GM03348 (cell line): ENCODE measurements around the gene ANO4.
"Not testable (repeated sequence)": the region's sequence is repeated elsewhere in the genome, so short reads cannot be mapped to it uniquely, and the experiment has no call there.

Source experiments
- DNase-seq: peaks from one replicate; pipeline ENCODE4 v3.0.0; 2012; ENCODE audit warnings: low spot score

Gene ANO4

GRCh38 chr12:100875156-100875555 lies 80.6 kb downstream of the ANO4 start:
- no peak for DNase-seq

DNA sequence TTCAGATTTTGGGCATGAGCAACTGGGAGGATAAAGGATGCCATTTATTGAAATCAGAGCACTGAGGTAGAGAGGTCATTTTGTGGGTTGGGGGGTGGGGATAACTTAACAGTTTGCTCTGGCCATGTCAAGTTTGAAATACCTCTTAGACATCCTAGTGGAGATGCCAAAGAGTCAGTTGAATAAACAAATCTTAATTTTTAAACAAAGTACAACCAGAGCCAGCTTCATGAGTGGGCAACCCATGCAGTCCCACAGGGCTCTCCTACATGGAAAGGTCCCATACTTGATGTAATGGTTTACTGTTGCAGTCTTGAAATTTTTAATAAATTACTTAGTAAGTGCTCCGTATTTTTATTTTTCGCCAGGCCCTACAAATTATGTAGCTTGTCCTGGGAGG lies 81.2 kb downstream of the ANO4 start:
- no peak for DNase-seq

DNA sequence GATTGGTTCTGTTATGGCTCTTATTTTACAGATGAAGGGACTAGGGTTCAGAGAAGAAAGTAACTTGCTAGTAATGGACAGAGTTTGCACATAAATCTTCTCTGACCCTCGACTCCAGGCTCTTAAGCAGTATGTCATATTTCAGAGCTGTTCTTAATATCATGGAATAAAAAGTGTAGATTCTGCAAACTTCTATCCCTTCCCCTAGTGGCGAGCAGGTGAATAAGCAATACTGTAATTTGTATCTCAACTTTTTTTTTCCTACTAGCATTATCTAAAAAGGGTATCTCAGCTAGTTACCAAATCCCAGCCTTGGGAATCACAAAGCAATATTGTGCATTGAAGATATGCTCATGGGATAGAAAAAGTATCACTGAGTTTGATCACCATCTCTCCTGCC lies 83.2 kb downstream of the ANO4 start:
- no peak for DNase-seq

DNA sequence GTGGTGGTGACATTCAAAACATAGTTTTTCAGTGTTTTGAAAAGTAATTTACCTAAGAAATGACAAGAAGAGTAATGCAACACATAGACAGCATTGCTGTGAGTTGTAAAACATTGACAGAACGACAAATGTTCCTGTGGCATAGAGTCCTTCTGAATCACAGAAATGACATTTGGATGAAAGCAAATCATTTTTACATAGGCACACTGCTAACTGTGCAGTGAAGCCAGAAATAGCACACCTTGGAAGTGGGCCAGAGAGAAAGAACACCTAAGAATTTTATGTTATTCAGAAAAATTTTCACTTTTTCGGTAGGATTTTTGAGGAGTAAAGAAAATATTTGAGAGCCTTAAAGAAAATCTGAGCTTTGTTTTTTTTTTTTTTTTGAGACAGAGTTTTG lies 100.6 kb downstream of the ANO4 start:
- no peak for DNase-seq

- DNase-seq: no peak
Measured at GRCh38 chr12:100896192-100896591, 101.6 kb downstream of the ANO4 start.

- no peak for DNase-seq
Measured at GRCh38 chr12:100897240-100897639, 102.7 kb downstream of the ANO4 start.

DNA sequence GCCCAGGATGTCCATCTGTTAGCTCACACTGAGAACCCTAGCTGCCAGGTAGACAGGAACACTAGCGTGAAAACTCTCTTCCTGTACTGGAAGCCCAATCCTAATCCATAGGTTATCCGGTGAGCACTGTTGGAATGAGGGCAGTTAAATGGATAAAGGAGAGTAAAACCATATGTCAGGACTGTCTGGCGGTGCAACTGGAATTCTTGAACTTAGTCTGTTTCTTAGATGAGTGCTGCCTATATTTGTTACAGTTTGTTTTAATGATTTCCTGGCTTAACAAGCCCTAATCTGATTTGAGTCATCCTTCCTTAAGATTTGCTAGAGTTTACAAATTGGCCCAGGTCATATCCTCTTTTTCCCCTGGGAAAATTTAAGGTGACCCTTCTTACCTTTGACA lies 104.7 kb downstream of the ANO4 start:
- DNase-seq: no peak

GRCh38 chr12:100900808-100901207 lies 106.2 kb downstream of the ANO4 start:
- no peak for DNase-seq

DNA sequence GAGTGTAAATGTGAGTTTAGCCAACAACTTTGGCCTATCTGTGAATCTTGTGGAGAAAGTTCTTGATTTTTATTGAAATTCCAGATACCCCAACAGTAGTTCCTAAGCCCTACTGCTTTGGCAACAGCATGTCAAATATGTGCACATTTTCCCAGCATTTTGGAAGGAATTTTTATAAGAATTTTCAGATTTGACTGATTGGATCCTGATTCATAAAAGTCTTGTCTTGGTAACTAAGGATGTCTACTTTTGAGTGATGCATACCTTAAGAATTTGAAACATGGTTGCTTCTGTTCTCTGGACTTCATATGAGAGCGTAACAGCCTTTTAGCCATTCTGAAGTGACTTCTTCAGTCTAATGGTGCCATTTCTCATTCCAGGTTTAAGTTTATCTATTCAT lies 106.7 kb downstream of the ANO4 start:
- no peak for DNase-seq

DNA sequence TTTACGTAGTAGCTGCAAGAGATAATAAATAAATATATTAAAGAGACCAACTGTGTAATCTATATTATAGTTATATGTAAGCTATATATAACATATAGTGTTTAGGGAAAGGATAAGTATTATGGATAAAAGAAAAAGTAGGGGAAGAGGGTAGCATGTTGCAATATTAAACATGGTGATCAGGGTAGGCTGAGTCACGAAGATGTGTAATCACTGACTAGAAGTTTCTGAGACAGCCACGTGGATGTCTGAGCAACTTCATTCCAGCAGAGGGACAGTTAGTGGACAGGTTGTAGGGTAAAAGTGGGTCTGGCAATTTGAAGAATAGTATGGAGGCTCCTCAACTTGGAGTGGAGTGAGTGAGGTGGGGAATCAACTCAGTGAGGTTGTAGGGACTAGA lies 109.7 kb downstream of the ANO4 start:
- no peak for DNase-seq

- DNase-seq: peak; percentile 70
Measured at GRCh38 chr12:100908501-100908900, 113.9 kb downstream of the ANO4 start.

GRCh38 chr12:100913872-100914592 lies 119.5 kb downstream of the ANO4 start:
- DNase-seq: peak; percentile 41

- DNase-seq: no peak
Measured at GRCh38 chr12:100919116-100919515, 124.5 kb downstream of the ANO4 start.

DNA sequence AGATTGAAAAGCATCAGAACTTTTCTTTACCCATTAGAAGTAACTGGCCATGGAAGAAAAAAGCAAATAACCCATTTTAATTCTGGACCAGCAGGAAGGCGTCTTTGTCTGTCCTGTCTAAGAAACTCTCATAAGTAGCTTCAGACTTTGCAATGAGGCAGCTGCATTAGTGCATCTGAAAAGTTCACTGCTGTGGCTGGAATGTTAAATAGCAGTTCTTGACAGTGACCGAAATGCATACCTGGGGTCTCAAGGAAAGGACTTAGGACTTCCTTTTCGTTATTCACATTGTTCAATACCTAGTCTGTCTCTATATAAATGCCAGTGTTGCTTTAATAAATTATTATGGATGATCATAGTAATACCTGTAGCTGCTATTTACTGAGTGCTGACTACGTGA lies 125.9 kb downstream of the ANO4 start:
- DNase-seq: no peak

GRCh38 chr12:100926669-100927248 lies 132.2 kb downstream of the ANO4 start:
- peak; percentile 5 for DNase-seq

DNA sequence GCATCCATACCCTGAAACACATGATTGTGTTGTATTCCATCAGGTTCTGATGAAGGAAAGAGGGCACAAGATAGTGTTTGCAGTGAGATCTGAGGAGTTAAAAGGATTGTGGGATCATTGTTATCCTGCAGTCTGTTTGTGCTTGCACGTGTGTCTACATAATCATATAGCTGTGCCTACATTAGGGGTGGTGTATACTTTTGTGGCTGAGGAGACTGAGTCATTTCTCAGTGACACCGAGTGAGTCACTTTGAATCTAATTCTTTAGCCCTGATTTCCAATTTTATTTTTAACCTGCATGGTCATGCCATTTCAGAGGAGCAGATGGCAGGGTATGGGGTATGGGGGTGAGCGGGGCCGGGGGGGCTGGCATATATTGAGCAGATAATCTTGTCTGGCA lies 133.2 kb downstream of the ANO4 start:
- DNase-seq: peak; percentile 48

DNA sequence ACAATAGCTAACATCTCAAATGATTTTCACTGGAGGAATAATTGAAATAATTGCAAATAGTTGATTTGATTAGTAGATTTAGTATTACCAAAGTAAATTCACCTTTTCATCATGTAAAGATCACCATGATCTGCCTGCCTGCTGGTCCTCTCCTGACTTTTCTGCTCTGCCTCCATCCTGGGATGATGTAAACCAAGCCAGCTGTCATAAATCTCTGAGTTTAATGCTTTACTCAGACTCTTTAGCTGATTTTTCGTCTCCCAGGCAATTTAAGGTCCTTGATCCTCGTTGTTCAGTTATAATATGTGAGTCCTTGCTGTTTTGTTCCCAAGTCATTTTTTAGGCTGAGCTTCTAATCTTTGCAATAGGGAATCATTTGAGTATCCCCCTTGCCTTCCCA lies 138.0 kb downstream of the ANO4 start:
- no peak for DNase-seq

GRCh38 chr12:100933531-100933930 lies 139.0 kb downstream of the ANO4 start:
- DNase-seq: not testable (repeated sequence)

DNA sequence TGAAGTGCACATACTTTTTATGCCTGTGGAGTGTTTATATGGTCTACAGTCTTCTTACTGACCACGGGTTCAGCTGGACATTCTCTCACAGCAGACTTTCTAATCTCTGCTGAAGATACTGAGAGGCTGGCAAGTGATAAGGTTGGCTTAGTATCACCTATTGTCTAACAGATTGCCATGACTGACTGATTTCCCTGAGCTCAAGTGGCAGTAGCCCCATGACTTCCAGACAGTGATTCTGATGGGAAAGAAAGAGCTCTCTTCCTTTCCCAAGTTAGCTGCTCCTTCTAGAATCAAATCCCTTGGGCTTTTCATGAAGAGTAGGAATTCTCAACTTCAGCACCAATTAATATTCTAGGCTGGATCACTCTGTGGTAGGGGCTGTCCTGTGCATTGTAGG lies 141.4 kb downstream of the ANO4 start:
- DNase-seq: no peak

DNA sequence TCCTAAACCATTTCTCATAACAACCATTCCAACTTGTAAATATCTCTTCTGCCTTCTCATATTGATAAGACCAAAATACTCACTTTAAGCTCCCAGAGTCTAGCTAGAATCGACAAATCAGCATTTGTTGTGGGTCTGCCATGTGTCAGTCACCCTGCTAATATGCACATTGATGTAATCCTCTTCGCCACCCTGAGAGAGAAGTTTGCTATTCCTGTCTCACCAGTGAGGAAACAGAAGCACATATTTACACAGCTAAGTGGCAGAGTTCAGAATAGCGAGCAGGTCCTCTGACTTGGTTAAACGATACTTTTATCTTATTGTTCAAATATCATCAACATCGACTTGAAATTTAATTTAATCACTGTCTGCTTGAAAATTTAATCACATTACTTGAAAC lies 142.1 kb downstream of the ANO4 start:
- no peak for DNase-seq

GRCh38 chr12:100940503-100940902 lies 145.9 kb downstream of the ANO4 start:
- no peak for DNase-seq

DNA sequence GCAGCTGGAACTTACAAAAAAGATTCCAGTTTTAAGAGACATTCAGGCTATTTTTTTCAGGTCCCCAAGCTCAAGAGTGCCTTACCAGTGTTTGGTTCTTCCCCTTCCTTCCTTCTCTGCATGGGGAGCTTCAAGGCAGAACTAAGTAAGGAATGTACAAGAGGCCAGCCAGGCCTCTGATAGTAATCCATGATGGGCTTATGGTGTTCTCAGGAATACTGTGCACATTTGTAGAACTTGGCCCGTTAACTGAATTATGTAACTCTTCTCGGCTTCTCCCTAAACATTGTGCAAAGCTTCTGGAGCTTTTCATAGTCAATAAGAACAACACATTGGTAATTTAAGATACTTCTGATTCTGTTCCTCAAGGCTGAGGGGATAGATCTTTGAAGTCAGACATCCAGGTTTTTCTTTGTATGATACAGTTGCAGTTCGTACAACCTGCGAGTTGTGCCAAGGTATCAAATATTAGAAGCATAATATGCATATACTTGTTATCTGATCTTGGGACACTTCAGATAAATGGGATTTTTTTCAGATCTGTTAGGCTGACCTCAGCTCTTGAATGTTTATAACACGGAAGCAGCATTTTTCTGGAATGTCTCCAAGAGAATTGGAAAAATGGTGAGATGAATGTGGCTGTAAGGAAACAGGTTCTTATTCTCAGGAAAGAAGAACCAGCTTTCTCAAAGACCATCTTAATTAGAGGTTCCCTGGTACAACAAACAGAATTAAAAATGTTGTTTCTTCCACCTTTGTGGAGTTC lies 148.6 kb downstream of the ANO4 start:
- no peak for DNase-seq

GRCh38 chr12:100951756-100952155 lies 157.2 kb downstream of the ANO4 start:
- no peak for DNase-seq
